HCT116 (cell line): Measurements from ENCODE around the gene SPATA45. TPM values are rescaled to one million over a fixed set of nuclear protein-coding genes. Genes with fewer than 3 reads are reported as not detected.

ENCODE experiments used
- ATAC-seq: fragments of 200-7000 bp; cut with Tn5 transposase; 2 replicates; pipeline ENCODE4 v1.9.1; 2020; ENCODE audit warnings: mild to moderate bottlenecking, moderate library complexity
- BruUV-seq: library from RNA; stranded (reverse); fragments of 400-500 nt; replicated peaks from 2 replicates; lab custom pipeline; 2021; lab: Mats Ljungman, UMichigan
- CTCF ChIA-PET: fragments of 300-600 bp; sonication (Branson Sonifier 250); formaldehyde crosslinking; loops from one replicate; lab custom pipeline; 2021; ENCODE audit warnings: antibody characterized with exemption; lab: Charles Lee
- POLR2A ChIA-PET: fragments of 300-600, 350-600 bp; sonication (Branson Sonifier 250); formaldehyde crosslinking; loops from one replicate; lab custom pipeline; 2021; ENCODE audit warnings: antibody characterized with exemption; lab: Charles Lee
- RAD21 ChIA-PET, 2 experiments: fragments of 300-600 bp; sonication (Branson Sonifier 250); formaldehyde crosslinking; loops; one replicate each; lab custom pipeline; 2023; ENCODE audit warnings: low total read pairs in 2 of 2; ENCODE audit not compliant: uncharacterized antibody in 2 of 2, unreplicated experiment in 2 of 2, low non-redundant PET in 1 of 2; lab: Charles Lee
- DNase-seq: peaks from one replicate; pipeline ENCODE4 v3.0.0-alpha.2; 2010; ENCODE audit warnings: low read depth, low spot score
- H2AFZ ChIP-seq: fragments of 200-600 bp; shearing (Covaris generic), sonication (generic); 2 replicates; pipeline ENCODE4 v1.6.1; 2017; ENCODE audit warnings: low read depth, mixed run types, mixed read lengths, antibody characterized with exemption, low read length; ENCODE audit not compliant: poor library complexity, severe bottlenecking
- H3K27ac ChIP-seq: 2 replicates; pipeline ENCODE4 v1.5.1; 2012; ENCODE audit warnings: low read depth, low read length
- H3K27me3 ChIP-seq: fragments of 200-600 bp; sonication (generic); 2 replicates; pipeline ENCODE4 v1.6.1; 2016; ENCODE audit warnings: mixed run types, low read length, mixed read lengths; ENCODE audit not compliant: insufficient read depth
- H3K36me3 ChIP-seq, 2 experiments: fragments of 200-500 bp in 1 of 2; fragments of 200-600 bp in 1 of 2; sonication (Bioruptor generic) in 1 of 2; sonication (generic) in 1 of 2; 2 replicates each; pipeline versions ENCODE4 v1.5.1 to v1.6.1; 2014 to 2016; ENCODE audit warnings: low read length in 2 of 2, inconsistent platforms in 1 of 2, mixed read lengths in 1 of 2, mixed run types in 1 of 2; ENCODE audit not compliant: insufficient read depth in 2 of 2, control insufficient read depth in 1 of 2
- H3K4me1 ChIP-seq, 2 experiments: fragments of 200-600 bp in 1 of 2; sonication (generic) in 1 of 2; 2 replicates each; pipeline versions ENCODE4 v1.5.1 to v1.6.1; 2012 to 2017; ENCODE audit warnings: low read length in 2 of 2, inconsistent platforms in 1 of 2, mild to moderate bottlenecking in 1 of 2, mixed read lengths in 1 of 2, mixed run types in 1 of 2, moderate library complexity in 1 of 2; ENCODE audit not compliant: insufficient read depth in 2 of 2, control insufficient read depth in 1 of 2
- H3K4me2 ChIP-seq: fragments of 200-600 bp; sonication (generic); 2 replicates; pipeline ENCODE4 v1.6.1; 2017; ENCODE audit warnings: mixed run types, low read length, mixed read lengths
- H3K4me3 ChIP-seq, 2 experiments: fragments of 200-600 bp in 1 of 2; sonication (generic) in 1 of 2; replicated peaks in 1 of 2; 2 replicates each; pipeline ENCODE4 v1.5.1; 2011 to 2016; ENCODE audit warnings: low read length in 2 of 2, control low read depth in 1 of 2, low read depth in 1 of 2, mild to moderate bottlenecking in 1 of 2, mixed read lengths in 1 of 2, mixed run types in 1 of 2
- H3K79me2 ChIP-seq: fragments of 200-600 bp; sonication (generic); 2 replicates; pipeline ENCODE4 v1.6.1; 2017; ENCODE audit warnings: mild to moderate bottlenecking, mixed run types, low read length, moderate library complexity, mixed read lengths; ENCODE audit not compliant: insufficient read depth
- H3K9ac ChIP-seq: fragments of 200-600 bp; sonication (generic); 2 replicates; pipeline ENCODE4 v1.6.1; 2016; ENCODE audit warnings: low read length, mixed read lengths
- H3K9me2 ChIP-seq: fragments of 200-600 bp; sonication (generic), shearing (Covaris generic); 2 replicates; pipeline ENCODE4 v1.6.1; 2017; ENCODE audit warnings: mixed run types, mild to moderate bottlenecking, moderate library complexity; ENCODE audit not compliant: insufficient read depth
- H3K9me3 ChIP-seq, 2 experiments: fragments of 200-500 bp in 1 of 2; fragments of 200-600 bp in 1 of 2; sonication (Bioruptor generic) in 1 of 2; sonication (generic) in 1 of 2; 2 replicates each; pipeline ENCODE4 v1.6.1; 2014 to 2017; ENCODE audit warnings: low read length in 2 of 2, mixed read lengths in 2 of 2, inconsistent platforms in 1 of 2, low read depth in 1 of 2, mild to moderate bottlenecking in 1 of 2, mixed run types in 1 of 2, moderate library complexity in 1 of 2; ENCODE audit not compliant: control insufficient read depth in 1 of 2, insufficient read depth in 1 of 2
- H4K20me1 ChIP-seq: fragments of 200-600 bp; sonication (generic), shearing (Covaris generic); 2 replicates; pipeline ENCODE4 v1.6.1; 2017; ENCODE audit warnings: mixed run types, mild to moderate bottlenecking, moderate library complexity; ENCODE audit not compliant: insufficient read depth
- ATF3 ChIP-seq: IDR thresholded peaks from 2 replicates; pipeline ENCODE4 v1.6.1; 2012
- CBX3 ChIP-seq: IDR thresholded peaks from 2 replicates; pipeline ENCODE4 v1.6.1; 2012; ENCODE audit warnings: low read depth
- CEBPB ChIP-seq: IDR thresholded peaks from 2 replicates; pipeline ENCODE4 v1.6.1; 2012; ENCODE audit warnings: low read depth
- EGR1 ChIP-seq: IDR thresholded peaks from 2 replicates; pipeline ENCODE4 v1.6.1; 2012; ENCODE audit warnings: low read depth
- ELF1 ChIP-seq: IDR thresholded peaks from 2 replicates; pipeline ENCODE4 v1.6.1; 2012; ENCODE audit warnings: low read depth, borderline replicate concordance
- JUND ChIP-seq: IDR thresholded peaks from 2 replicates; pipeline ENCODE4 v1.6.1; 2012
- POLR2AphosphoS5 ChIP-seq: IDR thresholded peaks from 2 replicates; pipeline ENCODE4 v1.6.1; 2011; ENCODE audit warnings: mild to moderate bottlenecking, low read depth, low read length, moderate library complexity
- SIN3A ChIP-seq: IDR thresholded peaks from 2 replicates; pipeline ENCODE4 v1.6.1; 2012; ENCODE audit warnings: low read depth
- SP1 ChIP-seq: IDR thresholded peaks from 2 replicates; pipeline ENCODE4 v1.6.1; 2012; ENCODE audit warnings: low read depth
- SRF ChIP-seq: IDR thresholded peaks from 2 replicates; pipeline ENCODE4 v1.6.1; 2012; ENCODE audit warnings: low read depth
- YY1 ChIP-seq: IDR thresholded peaks from 2 replicates; pipeline ENCODE4 v1.6.1; 2011; ENCODE audit warnings: low read length, low read depth, moderate library complexity, mild to moderate bottlenecking; ENCODE audit not compliant: insufficient replicate concordance; ENCODE audit errors: extremely low read depth
- ZBTB33 ChIP-seq: IDR thresholded peaks from 2 replicates; pipeline ENCODE4 v1.6.1; 2011; ENCODE audit warnings: mild to moderate bottlenecking, low read length, moderate library complexity; ENCODE audit not compliant: insufficient replicate concordance; ENCODE audit errors: extremely low read depth
- ZNF274 ChIP-seq: fragments of 200-500 bp; sonication (Bioruptor generic); IDR thresholded peaks from 2 replicates; pipeline ENCODE4 v1.6.1; 2014; ENCODE audit warnings: mild to moderate bottlenecking, low read depth, low read length, inconsistent platforms
- intact Hi-C: fragments of 100-400 bp; cut with micrococcal nuclease; formaldehyde crosslinking; loops from 2 replicates; pipeline ENCODE4 v1.10.0; 2022
- total RNA-seq: library from RNA; stranded (reverse); gene quantifications from one replicate; pipeline ENCODE4 v1.2.1, GENCODE V29; 2021; ENCODE audit not compliant: unreplicated experiment

SPATA45 gene
- total RNA-seq, 1 experiment from 2014 or later: not detected

GRCh38 chr1:212822956-212823355 is 24.5 kb downstream of the SPATA45 start:
- H3K4me2 ChIP-seq: no peak overlapping the region
- no TSS peak for BruUV-seq
- no peak overlapping the region for H3K27ac ChIP-seq
- H3K4me1 ChIP-seq: no peaks in the 10 kb centered on the region
- no peaks in the 10 kb centered on the region for H3K27me3 ChIP-seq
- no peak overlapping the region for H2AFZ ChIP-seq
- peaks cover 7 to 11% of the 10 kb centered on the region in 2 experiments; a peak in 2 of 4 replicates for H3K9me3 ChIP-seq
- H3K9me2 ChIP-seq: no peaks in the 10 kb centered on the region
- H3K4me3 ChIP-seq: no peak overlapping the region
- no peaks in the 10 kb centered on the region for H3K79me2 ChIP-seq
- RAD21 ChIA-PET: no interaction called here
- DNase-seq: no peak
- H3K36me3 ChIP-seq: no peaks in the 10 kb centered on the region
- H4K20me1 ChIP-seq: no peaks in the 10 kb centered on the region
- CTCF ChIA-PET: no interaction called here
- POLR2A ChIA-PET: no interaction called here
- H3K9ac ChIP-seq: no peak overlapping the region
- intact Hi-C loops: no loop called here
- no peak for ATAC-seq
- TF ChIP-seq SRF: no peak
- TF ChIP-seq EGR1: no peak
- no peak for TF ChIP-seq SIN3A
- TF ChIP-seq ELF1: no peak
- no peak for TF ChIP-seq JUND
- no peak for TF ChIP-seq ATF3
- no peak for TF ChIP-seq POLR2AphosphoS5

- Histone ChIP-seq H4K20me1 (no peaks in the 10 kb centered on the region), H3K4me3 (no peak overlapping the region), H3K79me2 (no peaks in the 10 kb centered on the region), H2AFZ (no peak overlapping the region), H3K36me3 (no peaks in the 10 kb centered on the region), H3K27me3 (no peaks in the 10 kb centered on the region), H3K9me2 (no peaks in the 10 kb centered on the region), H3K9ac (no peak overlapping the region), H3K4me2 (no peak overlapping the region), H3K9me3 (peaks cover 6 to 9% of the 10 kb centered on the region in 2 experiments; a peak in 2 of 4 replicates), H3K4me1 (no peaks in the 10 kb centered on the region; a peak in 1 of 4 replicates), H3K27ac (no peak overlapping the region)
- BruUV-seq: no TSS peak
- ChIA-PET POLR2A (no interaction called here), RAD21 (no interaction called here), CTCF (no interaction called here)
- intact Hi-C loops: no loop called here
- no peak for TF ChIP-seq JUND
- no peak for TF ChIP-seq ZNF274
- TF ChIP-seq ZBTB33: no peak
- no peak for TF ChIP-seq YY1
- TF ChIP-seq CEBPB: no peak
- no peak for TF ChIP-seq CBX3
- no peak for TF ChIP-seq SP1
- DNase-seq (no peak), ATAC-seq (no peak)
Measured at GRCh38 chr1:212820969-212821368, 26.5 kb downstream of the SPATA45 start.
